GM10266 (cell line): ENCODE measurements around the gene RPS21.

Source experiments
- DNase-seq: peaks from one replicate; pipeline ENCODE4 v3.0.0; 2012; ENCODE audit errors: extremely low spot score
- TF ChIP-seq, protein P1 (sequence below): IDR thresholded peaks from 2 replicates; pipeline ENCODE4 v1.5.1; 2012; ENCODE audit warnings: mild to moderate bottlenecking, low read depth; ENCODE audit not compliant: control insufficient read depth, insufficient read depth; ENCODE audit errors: missing control alignments

RPS21 gene

GRCh38 chr20:62413025-62413570 is 26.2 kb downstream of the RPS21 start:
- TF ChIP-seq, protein P1, sequence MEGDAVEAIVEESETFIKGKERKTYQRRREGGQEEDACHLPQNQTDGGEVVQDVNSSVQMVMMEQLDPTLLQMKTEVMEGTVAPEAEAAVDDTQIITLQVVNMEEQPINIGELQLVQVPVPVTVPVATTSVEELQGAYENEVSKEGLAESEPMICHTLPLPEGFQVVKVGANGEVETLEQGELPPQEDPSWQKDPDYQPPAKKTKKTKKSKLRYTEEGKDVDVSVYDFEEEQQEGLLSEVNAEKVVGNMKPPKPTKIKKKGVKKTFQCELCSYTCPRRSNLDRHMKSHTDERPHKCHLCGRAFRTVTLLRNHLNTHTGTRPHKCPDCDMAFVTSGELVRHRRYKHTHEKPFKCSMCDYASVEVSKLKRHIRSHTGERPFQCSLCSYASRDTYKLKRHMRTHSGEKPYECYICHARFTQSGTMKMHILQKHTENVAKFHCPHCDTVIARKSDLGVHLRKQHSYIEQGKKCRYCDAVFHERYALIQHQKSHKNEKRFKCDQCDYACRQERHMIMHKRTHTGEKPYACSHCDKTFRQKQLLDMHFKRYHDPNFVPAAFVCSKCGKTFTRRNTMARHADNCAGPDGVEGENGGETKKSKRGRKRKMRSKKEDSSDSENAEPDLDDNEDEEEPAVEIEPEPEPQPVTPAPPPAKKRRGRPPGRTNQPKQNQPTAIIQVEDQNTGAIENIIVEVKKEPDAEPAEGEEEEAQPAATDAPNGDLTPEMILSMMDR, result no peak
- DNase-seq, result no peak

GRCh38 chr20:62413896-62414481 is 27.1 kb downstream of the RPS21 start:
- no peak for DNase-seq

GRCh38 chr20:62415354-62416111 is 28.6 kb downstream of the RPS21 start:
- TF ChIP-seq, protein P1, result no peak
- no peak for DNase-seq

More at GRCh38 chr20:62413896-62414481, 27.1 kb downstream of the RPS21 start:
- TF ChIP-seq, protein P1, result no peak

DNA sequence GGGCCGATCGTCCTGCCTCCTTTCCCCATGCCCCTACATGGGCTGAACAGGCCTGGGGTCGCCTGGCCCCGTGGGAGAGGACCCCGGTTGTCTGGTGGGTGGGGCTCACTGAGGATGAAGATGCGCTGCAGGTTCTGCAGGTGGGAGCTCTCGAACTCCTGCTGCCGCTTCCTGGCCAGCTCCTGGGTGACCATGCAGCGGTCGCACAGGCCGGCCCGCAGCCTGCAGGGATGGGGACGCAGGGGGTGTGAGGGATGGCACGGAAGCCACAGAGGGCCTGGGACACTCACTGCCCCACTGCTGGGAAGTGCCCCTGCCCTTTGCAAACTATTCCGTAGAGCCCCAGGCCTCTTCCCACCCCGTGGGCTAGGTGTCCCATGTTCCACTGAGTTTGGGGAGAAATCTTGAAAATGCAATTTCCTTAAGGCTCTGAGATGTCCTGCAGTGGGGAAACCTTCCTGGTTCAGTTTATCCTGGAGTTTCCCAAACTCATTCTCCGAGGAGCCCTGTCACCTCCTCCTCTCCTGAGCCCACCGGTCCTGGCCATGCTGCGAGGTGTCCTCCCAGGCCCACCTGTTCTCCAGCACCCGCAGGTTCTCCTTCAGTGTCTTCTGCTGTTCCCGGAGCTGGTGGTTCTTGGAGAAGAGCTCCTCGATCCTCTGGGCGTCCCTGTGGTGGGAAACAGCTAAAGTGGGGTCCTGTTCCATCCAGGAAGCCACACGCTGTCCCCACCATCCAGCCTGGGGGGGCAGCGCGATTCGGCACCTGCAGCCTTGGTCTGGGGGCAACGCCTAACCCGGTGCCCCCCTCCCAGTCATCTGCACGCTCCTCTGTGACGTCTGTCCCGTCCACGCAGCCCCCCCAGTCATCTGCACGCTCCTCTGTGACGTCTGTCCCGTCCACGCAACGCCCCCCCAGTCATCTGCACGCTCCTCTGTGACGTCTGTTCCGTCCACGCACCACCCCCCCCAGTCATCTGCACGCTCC is 30.0 kb downstream of the RPS21 start:
- TF ChIP-seq, protein P1, result no peak
- DNase-seq, result no peak

- TF ChIP-seq, protein P1, result no peak
- no peak for DNase-seq
Observed at GRCh38 chr20:62417981-62418708, 31.2 kb downstream of the RPS21 start.

- DNase-seq, result no peak
- TF ChIP-seq, protein P1, result no peak
Observed at GRCh38 chr20:62418709-62419487, 32.0 kb downstream of the RPS21 start.
